Loucy (cell line): ENCODE data around the gene ACP3.

Source experiments
- H2AFZ ChIP-seq: fragments of 200-600 bp; sonication (generic); 2 replicates; pipeline ENCODE4 v1.6.0; 2016; ENCODE audit warnings: antibody characterized with exemption, mild to moderate bottlenecking, low read length, moderate library complexity
- H3F3A ChIP-seq: fragments of 200-600 bp; 2 replicates; pipeline ENCODE4 v1.6.0; 2016; ENCODE audit warnings: antibody characterized with exemption, low read depth, mild to moderate bottlenecking
- H3K27me3 ChIP-seq: fragments of 200-600 bp; sonication (generic); 2 replicates; pipeline ENCODE4 v1.6.1; 2014; ENCODE audit warnings: low read length, mild to moderate bottlenecking; ENCODE audit not compliant: insufficient read depth, poor library complexity, severe bottlenecking
- H3K36me3 ChIP-seq: fragments of 200-600 bp; sonication (generic); 2 replicates; pipeline ENCODE4 v1.6.1; 2016; ENCODE audit warnings: low read length; ENCODE audit not compliant: insufficient read depth
- H3K4me1 ChIP-seq: fragments of 200-600 bp; sonication (generic); 2 replicates; pipeline ENCODE4 v1.5.1; 2014; ENCODE audit warnings: low read length, mild to moderate bottlenecking; ENCODE audit not compliant: insufficient read depth, poor library complexity, severe bottlenecking
- H3K4me2 ChIP-seq: fragments of 200-600 bp; sonication (generic); 2 replicates; pipeline ENCODE4 v1.6.0; 2014; ENCODE audit warnings: antibody characterized with exemption, low read length, low read depth, mild to moderate bottlenecking; ENCODE audit not compliant: poor library complexity, severe bottlenecking
- H3K4me3 ChIP-seq: fragments of 200-600 bp; sonication (generic); 2 replicates; pipeline ENCODE4 v1.5.1; 2014; ENCODE audit warnings: low read length, mild to moderate bottlenecking, mixed read lengths; ENCODE audit not compliant: poor library complexity, severe bottlenecking
- H3K79me2 ChIP-seq: fragments of 200-600 bp; sonication (generic); 2 replicates; pipeline ENCODE4 v1.6.1; 2014; ENCODE audit warnings: low read length; ENCODE audit not compliant: insufficient read depth
- H3K9ac ChIP-seq: fragments of 200-600 bp; sonication (generic); 2 replicates; pipeline ENCODE4 v1.6.0; 2014; ENCODE audit warnings: mild to moderate bottlenecking, low read depth, low read length, moderate library complexity; ENCODE audit not compliant: poor library complexity, severe bottlenecking
- H3K9me2 ChIP-seq: fragments of 200-600 bp; sonication (generic); replicated peaks from 2 replicates; pipeline ENCODE4 v1.6.1; 2016; ENCODE audit warnings: low read depth, low read length, mixed read lengths
- H3K9me3 ChIP-seq: fragments of 200-600 bp; sonication (generic); 2 replicates; pipeline ENCODE4 v1.6.1; 2014; ENCODE audit warnings: mild to moderate bottlenecking, antibody characterized with exemption, low read length, low read depth; ENCODE audit not compliant: insufficient read depth
- H4K20me1 ChIP-seq: fragments of 200-600 bp; sonication (generic); 2 replicates; pipeline ENCODE4 v1.6.0; 2014; ENCODE audit warnings: antibody characterized with exemption, low read length, mild to moderate bottlenecking; ENCODE audit not compliant: insufficient read depth, poor library complexity, severe bottlenecking
- CTCF ChIP-seq: fragments of 200-600 bp; sonication (generic); conservative IDR thresholded peaks from 2 replicates; pipeline ENCODE4 v1.5.1; 2014; ENCODE audit warnings: mild to moderate bottlenecking, antibody characterized with exemption, low read length
- EZH2phosphoT487 ChIP-seq: fragments of 200-600 bp; IDR thresholded peaks from 2 replicates; pipeline ENCODE4 v1.6.1; 2018; ENCODE audit warnings: antibody characterized with exemption, mild to moderate bottlenecking, moderate library complexity, borderline replicate concordance

ACP3 gene

GRCh38 chr3:132276228-132276906 is 40.8 kb upstream of the ACP3 start:
- Histone ChIP-seq H3K9ac (no peak overlapping the region), H4K20me1 (no peaks in the 10 kb centered on the region), H3K4me2 (no peak overlapping the region), H3K27me3 (no peaks in the 10 kb centered on the region), H2AFZ (no peak overlapping the region), H3K4me1 (no peaks in the 10 kb centered on the region), H3K36me3 (no peaks in the 10 kb centered on the region), H3F3A (no peaks in the 10 kb centered on the region), H3K79me2 (no peaks in the 10 kb centered on the region), H3K4me3 (no peak overlapping the region), H3K9me3 (no peaks in the 10 kb centered on the region), H3K9me2 (no peaks in the 10 kb centered on the region)
- TF ChIP-seq CTCF (no peak), EZH2phosphoT487 (no peak)

GRCh38 chr3:132279030-132279429 is 38.2 kb upstream of the ACP3 start:
- Histone ChIP-seq H3K36me3 (no peaks in the 10 kb centered on the region), H3F3A (no peaks in the 10 kb centered on the region), H3K9me3 (no peaks in the 10 kb centered on the region), H3K79me2 (no peaks in the 10 kb centered on the region), H4K20me1 (no peaks in the 10 kb centered on the region), H3K27me3 (no peaks in the 10 kb centered on the region), H3K9ac (no peak overlapping the region), H2AFZ (no peak overlapping the region), H3K4me2 (no peak overlapping the region), H3K4me1 (peaks cover 4% of the 10 kb centered on the region), H3K9me2 (no peaks in the 10 kb centered on the region), H3K4me3 (no peak overlapping the region)
- TF ChIP-seq CTCF: no peak
- no peak for TF ChIP-seq EZH2phosphoT487

- H3K79me2 ChIP-seq: no peaks in the 10 kb centered on the region
- H3K4me3 ChIP-seq: no peak overlapping the region
- no peaks in the 10 kb centered on the region for H4K20me1 ChIP-seq
- TF ChIP-seq EZH2phosphoT487 (no peak), CTCF (no peak)
- no peaks in the 10 kb centered on the region for H3K27me3 ChIP-seq
- H3K9me2 ChIP-seq: no peaks in the 10 kb centered on the region
- no peaks in the 10 kb centered on the region for H3K9me3 ChIP-seq
- H3K4me2 ChIP-seq: no peak overlapping the region
- H2AFZ ChIP-seq: peak overlapping the region; percentile 87
- H3K4me1 ChIP-seq: peaks cover 4% of the 10 kb centered on the region
- H3K9ac ChIP-seq: no peak overlapping the region
- H3F3A ChIP-seq: no peaks in the 10 kb centered on the region
- no peaks in the 10 kb centered on the region for H3K36me3 ChIP-seq
These were observed 33.8 kb upstream of the ACP3 start for GRCh38 chr3:132283440-132283839.
